ENCODE data around the gene L1CAM. TPM values are rescaled to one million over a fixed set of nuclear protein-coding genes. Genes with fewer than 3 reads are reported as not detected.
"Not testable (repeated sequence)": the region's sequence is repeated elsewhere in the genome, so short reads cannot be mapped to it uniquely, and the experiment has no call there.

Gene L1CAM
- total RNA-seq, 1 donor from 2014 or later: 101 TPM

DNA sequence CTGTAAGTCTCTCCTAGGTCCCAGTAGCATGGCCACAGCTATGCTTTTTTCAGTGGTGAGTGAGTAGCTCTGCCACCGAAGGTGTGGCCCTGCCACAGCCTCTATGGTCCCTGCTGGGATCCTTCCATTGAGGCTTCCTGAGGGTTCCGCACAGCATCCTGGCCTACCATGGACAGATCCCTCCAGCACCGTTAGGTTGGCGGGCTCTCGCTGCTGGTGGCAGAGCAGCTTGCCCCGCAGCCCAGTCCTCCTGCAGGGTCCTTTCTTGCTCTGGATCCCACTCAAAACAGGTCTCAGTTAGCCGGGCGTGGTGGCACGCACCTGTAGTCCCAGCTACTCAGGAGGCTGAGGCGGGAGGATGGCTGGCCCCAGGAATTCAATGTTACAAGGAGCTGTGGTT is 53.2 kb downstream of the L1CAM start:
- no peak for DNase-seq (ENCODE audit: low spot score in 2 of 2)
- no peak for FAIRE-seq

DNA sequence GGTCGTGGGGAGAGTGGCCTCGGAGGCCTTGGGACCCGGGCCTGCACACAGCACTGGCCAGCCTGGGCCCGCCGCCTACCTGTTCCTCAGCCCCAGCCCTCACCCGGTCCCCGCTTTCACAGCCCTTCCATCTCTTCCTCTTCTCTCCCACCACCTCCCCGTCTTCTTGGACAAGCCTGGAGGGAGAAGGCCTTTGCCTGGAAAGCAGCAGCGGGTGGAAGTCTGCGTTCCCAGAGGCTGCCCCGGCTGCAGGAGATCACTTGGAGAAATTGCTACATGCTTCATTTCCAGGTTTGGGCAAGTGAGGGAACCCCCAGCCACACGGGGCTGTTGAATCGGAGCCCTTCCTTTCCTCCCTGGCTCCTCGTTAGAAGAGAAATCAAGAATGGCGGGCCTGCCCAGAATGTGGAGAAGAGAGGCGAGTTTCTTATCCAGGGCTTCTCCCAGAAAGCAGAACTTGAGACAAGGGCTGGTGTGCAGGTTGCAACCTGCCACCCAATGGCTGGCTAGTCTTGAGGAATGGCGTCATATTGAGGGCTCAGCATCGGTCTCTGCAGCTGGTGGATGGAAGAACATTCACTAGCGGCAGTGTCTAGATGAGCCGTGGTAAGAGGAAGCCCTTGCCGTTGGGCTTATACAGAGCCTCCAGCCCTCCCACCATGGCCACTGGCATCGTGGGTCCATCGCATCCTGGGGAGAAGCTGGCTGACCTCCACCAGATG is 54.4 kb downstream of the L1CAM start:
- DNase-seq (ENCODE audit: low spot score in 2 of 2): no peak
- no peak for FAIRE-seq

DNA sequence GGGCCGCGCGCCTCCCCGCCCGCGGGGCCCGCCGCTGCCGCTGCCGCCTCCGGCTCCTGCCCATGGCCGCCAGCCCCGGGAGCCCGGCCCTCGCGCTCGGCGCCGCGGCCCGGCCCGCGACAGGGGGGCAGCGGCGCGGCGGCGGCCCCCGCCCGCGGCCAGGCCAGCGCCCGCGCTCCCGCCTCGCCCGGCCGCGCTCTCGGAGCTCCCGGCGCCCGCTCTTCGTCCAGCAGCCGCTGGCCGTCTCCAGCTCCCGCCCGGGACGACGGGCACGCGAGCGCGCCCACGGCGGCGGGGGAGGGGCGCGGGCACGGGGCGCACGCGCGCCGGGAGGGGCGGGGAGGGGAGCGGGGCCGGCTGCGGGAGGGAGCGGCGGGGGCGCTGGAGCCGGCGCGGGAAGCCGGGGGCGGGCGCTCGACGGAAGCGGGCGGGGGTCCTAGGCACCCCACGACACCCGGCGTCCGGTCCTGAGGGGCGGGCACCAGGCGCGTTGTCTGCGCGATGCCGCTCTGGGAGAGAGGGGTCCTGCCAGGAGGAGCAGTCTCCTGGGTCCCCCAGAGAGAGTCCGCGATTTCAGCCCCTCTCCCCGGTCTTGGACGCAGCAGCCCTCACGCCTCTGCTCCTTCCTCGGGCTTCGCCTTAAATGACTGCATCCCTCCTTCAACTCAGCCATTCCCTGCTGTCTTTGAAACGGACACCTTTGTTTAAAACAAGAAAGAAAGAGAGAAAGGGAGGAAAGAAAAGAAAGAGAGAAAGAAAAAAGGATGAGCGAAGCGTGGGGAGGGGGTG is 55.1 kb downstream of the L1CAM start:
- FAIRE-seq (no peak), DNase-seq (ENCODE audit: low spot score in 2 of 2) (peak; percentile 49)

DNA sequence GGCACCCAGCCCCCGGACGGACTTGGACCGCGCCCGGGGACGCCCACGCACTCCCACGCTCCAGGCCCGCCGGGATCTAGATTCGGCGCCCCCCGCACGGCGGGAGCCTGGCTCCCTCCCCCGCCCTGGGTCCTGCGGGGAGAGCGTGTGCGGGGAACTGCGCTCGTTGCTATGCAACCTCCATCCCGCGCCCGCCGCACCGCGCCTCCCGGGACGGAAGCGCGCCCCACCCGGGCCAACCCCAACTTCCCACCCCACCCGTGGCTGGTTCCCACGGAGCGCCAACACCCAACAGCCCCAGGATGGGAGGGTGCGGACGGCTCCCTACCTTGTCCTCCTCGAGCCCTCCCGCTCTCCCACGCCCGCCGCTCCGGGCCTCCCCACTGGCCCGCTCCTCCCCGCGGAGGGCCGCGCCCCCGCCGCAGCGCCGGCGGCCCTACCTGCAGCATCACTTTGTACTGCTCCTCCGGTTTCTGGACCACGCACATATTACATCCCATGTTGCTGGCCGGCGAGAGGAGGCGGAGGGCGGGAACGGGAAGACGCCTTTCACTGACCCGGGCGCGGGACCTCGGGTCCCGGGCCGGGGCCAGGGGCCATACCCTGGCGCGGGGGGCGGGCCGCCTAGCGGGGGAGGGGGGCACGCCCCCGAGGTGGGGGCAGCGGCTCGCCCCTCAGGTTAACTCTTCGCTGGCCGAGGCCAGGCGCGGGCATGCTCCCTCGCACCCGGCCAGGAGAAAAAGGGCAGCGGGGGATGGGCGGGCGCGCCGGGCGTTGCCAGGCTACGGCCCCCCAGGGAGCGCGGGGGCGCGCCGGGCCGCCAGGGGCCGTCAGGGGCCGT is 56.0 kb downstream of the L1CAM start, which contains the start of gene PDZD4:
PDZD4 (minus strand) TSS at position 746 of the 841 bp plus-strand sequence; CDS start at position 500, 246 bp downstream.
- no peak for FAIRE-seq
- peak in 1 of 2 donors; percentile 36 for DNase-seq (ENCODE audit: low spot score in 2 of 2)

DNA sequence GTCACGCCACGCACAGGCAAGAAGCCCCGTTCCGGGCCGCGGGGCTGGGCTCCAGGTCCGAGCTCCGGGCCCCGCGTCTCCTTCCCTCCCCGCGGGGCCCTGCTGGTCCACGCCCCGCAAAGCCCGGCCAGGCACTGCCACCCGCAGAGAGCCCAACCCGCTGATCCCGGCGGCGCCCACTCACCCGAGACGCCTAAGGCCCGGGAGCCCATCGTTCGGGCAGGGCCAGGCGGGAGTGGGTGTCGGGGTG is 56.5 kb downstream of the L1CAM start:
- DNase-seq (ENCODE audit: low spot score in 2 of 2): no peak
- no peak for FAIRE-seq

DNA sequence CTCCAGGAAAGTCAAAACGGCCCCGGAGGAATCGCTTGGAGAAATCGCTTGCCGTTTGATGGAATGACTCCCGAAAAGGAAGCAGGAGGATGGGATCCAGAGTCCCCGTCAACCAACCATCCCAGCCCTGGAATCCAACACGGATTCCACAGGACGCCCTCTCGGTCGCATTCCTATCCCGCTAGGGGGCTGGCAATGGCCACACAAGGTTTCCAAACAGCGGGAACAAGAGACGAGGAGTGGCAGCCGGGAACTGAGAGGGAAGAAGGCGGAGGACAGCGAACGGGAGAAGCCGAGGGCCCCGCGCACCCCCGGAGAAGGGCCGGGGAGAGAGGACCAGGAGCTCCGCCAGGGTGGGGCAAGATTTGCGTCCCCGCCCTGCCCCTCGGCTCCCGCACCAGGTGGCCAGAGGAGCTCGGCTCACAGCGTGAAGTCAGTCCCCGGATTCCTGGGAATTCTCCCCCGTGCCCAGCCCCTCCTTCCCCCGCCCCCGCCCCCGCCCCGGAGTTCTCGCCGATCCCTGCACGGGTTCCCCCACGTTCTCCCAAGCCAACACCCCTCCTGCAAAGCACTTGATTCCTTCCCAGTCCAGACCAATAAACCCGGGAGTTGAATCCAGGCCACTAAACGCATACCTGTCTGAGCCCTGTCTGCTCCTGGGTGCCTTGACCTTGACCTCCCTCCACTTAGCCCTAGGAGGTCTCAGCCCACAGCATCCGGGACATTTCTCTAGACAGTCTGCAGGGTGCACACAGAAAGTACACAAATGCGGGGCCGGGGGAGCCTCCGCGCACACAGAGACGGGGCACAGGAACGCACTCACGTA is 57.0 kb downstream of the L1CAM start:
- no peak for FAIRE-seq
- DNase-seq (ENCODE audit: low spot score in 2 of 2): peak; percentile 7 to 11

DNA sequence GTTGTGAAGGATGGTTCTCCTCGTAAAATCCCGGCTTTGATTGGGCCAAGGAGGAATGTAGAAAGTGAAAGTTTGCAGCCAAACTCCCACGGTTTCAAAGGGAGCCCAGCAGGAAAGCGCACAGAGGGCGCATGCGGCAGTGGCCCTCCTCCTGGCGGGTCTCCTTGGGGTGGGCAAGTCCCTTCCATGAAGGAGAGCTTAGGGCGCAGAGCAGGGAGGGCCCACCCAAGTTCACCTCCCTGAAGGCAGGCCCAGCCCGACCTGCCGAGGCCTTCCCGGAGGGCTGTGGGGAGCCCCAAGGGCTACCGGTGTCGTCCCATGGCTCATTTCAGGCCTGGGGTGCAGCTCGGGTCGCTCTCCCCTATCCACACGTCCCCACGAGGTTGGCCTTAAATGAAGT is 57.7 kb downstream of the L1CAM start:
- DNase-seq (ENCODE audit: low spot score in 2 of 2): peak in 1 of 2 donors; percentile 26
- FAIRE-seq: no peak

DNA sequence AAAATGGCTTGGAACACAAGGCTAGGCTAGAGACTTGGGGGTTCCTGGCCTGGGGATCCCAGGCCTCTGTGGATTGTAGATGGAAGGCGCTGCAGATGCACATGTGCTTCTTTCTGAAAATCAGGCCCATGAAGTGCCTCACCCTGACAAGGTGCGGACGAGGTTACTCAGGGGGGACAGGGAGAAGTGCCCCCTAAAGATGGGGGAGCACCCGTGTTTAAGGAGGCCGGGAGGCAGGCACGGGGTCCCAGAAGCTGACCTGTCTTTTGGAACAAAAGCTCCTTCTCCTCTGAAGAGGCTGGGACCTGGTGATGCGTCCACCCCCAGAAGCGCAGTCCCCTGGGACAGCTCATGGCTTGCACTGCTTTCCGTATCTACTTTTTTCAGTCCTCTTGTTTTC is 58.1 kb downstream of the L1CAM start:
- FAIRE-seq: no peak
- peak; percentile 2 to 14 for DNase-seq (ENCODE audit: low spot score in 2 of 2)

DNA sequence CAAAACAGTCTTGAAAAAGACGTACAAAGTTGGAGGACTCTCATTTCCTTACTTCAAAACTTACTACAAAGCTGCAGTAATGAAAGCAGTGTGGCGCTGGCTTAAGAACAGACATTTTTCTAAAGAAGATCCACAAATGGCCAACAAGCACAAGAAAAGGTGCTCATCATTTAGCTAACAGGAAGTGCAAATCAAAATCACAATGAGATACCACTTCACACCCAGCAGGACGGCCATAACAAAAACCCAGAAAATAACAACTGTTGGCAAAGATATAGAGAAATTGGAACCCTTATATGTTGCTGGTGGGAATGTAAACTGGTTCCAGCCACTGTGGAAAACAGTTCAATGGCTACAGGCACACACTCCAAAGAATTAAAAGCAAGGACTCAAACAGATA is 59.0 kb downstream of the L1CAM start:
- no peak for DNase-seq (ENCODE audit: low spot score in 2 of 2)
- FAIRE-seq: no peak

DNA sequence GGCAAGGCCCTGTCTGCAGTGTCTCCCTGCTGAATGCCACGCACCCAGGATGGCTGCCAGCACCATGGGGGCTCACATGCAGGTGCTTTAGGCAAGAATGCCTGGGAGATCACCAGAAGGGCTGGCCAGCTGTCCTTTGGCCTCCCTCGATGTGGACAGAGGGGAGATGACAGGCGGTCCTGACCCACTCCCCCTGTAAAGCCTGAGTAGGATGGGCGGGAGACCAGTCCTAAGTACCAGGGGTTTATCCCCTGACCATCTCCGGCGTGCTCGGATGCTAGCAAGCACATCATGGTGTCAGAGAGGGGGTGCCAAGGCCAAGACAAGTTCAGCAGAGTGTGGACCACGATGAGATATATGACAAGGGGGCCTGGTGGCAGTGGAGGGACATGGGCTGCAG is 60.9 kb downstream of the L1CAM start:
- FAIRE-seq (no peak), DNase-seq (ENCODE audit: low spot score in 2 of 2) (no peak)

DNA sequence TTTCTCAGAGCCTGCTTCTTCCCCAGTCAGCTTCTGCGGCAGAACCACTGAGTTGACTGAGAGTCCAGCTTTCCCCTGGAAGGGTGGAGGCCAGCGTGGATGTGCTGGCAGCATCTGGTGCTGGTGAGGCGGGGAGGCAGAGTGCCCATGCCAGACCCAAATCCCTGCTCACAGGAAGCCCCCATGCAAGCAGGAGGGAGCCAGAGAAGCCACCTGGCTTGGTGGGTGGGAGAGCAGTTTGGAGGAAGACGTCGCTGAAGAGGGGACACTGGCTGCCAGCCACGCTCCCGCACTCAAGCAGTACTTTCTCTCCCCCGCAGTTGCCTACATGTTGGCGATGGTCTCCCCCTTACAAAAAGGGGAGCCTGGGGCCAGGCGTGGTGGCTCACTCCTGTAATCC is 61.6 kb downstream of the L1CAM start:
- DNase-seq (ENCODE audit: low spot score in 2 of 2) (peak in 1 of 2 donors; percentile 2), FAIRE-seq (no peak)

DNA sequence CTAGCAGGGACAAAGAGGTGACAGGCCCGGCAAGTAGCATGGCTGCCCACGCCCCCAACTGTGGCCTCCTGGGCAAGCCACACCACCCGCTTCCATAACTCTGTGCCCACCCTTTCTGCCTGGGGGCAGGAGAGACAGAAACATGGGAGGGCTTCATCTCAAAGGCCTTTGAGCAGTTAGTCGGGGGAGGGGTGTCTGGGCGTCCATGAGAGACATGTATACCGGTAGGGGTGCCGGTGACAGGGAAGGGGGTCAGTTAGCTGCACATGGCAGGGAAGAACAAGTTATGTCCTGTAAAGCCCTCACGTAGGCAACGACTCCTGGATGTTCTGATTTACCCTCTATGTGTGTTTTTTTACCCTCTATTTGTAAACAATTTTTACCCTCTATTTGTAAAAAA is 64.9 kb downstream of the L1CAM start:
- FAIRE-seq (no peak), DNase-seq (ENCODE audit: low spot score in 2 of 2) (peak in 1 of 2 donors; percentile 4)

DNA sequence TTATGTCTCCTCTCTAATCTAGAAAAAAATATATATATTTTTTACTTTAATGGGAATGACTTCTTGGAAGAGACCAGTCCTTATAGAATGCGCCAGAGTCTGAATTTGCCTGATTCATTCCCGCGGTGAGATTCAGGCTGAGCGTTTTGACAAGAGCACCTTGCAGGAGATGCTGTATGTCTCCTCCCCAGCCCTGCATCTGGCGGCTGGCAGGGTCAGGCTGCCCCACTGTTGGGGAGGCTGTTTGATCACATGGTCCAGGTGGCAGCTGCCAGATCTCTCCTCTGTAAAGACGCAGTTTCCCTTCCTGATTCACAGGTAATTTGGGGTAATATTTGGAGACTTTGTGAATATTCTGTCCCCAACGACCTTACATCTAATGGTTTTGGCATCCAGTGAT is 65.4 kb downstream of the L1CAM start:
- FAIRE-seq (no peak), DNase-seq (ENCODE audit: low spot score in 2 of 2) (peak; percentile 7 to 10)

DNA sequence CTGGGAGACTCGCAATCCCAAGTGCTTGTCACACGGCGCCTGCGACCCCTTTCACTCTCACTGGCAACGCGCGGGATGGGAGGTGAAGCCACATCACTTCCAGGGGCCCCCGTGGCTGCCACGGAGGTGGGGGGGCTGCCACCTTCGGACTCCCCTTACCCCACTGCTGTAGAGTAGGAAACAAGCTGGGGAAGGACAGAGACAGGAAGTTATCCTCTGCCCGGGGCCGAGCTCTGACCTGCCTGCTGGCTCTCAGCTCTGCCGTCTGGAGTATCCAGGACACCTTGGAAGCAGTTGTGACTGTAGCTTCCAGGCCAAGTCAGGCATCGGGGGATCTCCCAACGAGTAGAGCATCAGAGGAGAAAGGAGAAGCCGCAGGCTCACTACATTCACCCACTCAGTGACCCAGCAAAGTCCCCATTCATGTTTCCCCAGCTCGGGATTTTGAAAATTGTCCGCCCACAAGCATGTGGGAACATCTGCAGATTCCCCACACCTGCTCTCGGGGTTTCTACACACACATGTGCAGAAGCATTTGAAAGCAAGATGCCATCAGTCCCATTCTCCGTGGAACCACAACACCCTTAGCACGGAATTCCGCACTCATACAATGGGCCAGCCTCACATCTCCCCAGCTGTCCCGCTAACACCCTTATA is 66.5 kb downstream of the L1CAM start:
- no peak for FAIRE-seq
- peak; percentile 16 to 35 for DNase-seq (ENCODE audit: low spot score in 2 of 2)

DNA sequence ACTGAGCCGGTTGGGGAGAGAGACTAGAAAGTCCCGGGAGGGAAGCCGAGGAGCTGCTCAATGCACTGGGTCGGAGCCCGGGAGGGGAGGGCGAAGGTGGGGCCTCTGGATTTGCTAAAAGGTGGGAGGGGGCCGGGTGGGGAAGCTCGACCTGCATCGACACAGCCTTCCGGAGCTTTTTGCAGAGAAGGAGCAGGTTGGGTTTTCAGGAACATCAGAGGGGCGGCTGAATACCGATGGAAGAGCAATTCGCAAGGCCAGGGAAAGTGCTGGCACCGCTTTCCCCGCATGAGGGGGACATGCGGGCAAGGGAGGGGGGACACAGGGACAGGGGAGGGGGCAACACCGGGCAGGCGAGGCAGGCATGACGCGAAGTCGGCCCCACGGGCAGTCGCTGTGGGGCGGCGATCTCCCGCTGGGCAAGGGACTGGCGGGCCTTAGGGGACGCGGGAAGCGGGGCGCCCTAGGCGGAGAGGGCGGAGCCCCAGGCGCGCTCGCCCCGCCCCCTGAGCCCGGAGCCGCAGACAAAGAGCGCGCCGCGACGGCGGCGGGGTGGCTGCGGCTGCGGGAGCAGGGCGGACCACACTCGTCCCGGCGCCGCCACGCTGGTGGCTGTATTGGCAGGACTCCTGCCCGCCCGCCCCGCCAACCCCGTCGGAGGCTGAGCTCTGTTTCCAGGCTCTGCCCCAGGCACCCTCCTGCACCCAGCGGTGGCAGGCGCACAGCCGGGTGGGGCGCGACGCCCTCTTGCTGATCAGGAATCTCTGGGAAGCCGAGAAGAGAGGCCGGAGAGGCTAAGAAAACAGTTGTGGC is 67.2 kb downstream of the L1CAM start:
- FAIRE-seq (no peak), DNase-seq (ENCODE audit: low spot score in 2 of 2) (peak; percentile 66 to 73)

DNA sequence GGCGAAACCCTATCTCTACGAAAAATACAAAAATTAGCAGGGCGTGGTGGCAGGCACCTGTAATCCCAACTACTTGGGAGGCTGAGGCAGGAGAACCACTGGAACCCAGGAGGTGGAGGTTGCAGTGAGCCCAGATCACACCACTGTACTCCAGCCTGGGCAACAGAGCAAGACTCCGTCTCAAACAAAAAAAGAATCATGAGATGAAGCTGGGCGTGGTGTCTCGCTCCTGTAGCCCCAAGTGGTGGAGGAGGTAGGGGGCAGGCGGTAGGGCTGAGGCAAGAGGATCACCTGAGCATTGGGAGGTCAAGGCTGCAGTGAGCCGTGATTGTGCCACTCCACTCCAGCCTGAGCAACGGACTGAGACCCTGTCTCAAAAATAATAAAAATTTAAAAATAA is 67.9 kb downstream of the L1CAM start:
- not testable (repeated sequence) for DNase-seq (ENCODE audit: low spot score in 2 of 2); FAIRE-seq

DNA sequence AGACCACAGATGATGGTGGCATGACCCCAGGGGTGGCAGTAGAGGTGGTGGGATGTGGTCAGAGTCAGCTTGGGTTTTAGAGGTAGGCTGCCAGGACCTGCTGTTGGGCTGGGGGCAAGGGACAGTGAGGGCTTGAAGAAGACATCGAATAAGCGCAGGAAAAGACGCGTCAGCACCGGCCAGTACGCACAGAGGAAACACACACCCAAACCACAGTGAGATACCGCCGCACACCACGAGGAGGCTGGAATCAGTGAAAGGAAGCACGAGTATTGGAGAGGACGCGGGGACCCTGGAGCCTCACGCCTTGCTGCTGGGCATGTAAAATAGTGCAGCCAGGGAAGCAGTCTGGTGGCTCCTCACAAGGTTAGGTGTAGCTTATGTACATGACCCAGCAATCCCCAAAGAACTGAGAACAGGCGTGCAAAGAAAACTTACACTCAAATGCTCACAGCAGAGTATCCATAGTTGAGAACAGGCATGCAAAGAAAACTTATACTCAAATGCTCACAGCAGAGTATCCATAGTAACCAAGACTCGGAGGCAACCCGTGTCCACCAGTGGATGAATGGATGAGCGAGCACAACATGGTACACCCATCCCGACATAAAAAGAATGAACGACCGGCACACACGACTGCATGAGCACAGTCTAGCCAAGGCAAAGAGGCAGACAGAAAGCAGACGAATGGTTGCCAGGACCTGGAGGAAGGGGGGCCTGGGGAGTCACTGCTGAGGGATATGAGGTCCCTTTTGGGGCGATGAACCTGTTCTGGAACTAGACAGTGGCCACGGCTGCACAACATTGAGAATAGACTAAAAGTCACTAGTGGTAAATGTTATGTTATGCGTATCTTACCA is 68.9 kb downstream of the L1CAM start:
- no peak for DNase-seq (ENCODE audit: low spot score in 2 of 2)
- FAIRE-seq: no peak
